GM21717 (cell line): ENCODE results near the gene TCP10L.
"Not testable (repeated sequence)": the region's sequence is repeated elsewhere in the genome, so short reads cannot be mapped to it uniquely, and the experiment has no call there.

ENCODE experiments used
- ATAC-seq: cut with Tn5 transposase; IDR thresholded peaks from one replicate; pipeline ENCODE4 v1.9.1; 2021; ENCODE audit warnings: mild to moderate bottlenecking, moderate library complexity; ENCODE audit not compliant: unreplicated experiment

Gene TCP10L

DNA sequence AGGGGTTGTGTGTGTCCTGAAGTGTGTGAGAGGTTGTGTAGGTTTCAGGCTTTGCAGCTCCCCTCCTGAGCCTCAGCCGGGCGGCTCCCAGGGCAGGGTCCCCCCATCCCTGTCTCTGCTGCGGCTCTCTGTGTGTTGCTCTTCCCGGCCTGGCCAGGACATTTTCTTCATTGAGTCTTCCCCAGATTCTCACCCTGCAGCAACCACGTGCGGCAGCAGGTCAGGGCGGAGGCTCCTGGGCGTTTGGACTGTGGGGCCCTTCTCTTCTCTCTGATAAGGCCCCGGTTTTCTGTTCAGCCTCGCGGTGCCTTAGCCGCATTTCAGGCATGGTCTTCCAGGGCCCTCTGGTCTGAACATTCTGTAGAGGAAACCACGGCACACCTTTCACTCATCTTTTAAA is 1.8 kb upstream of the TCP10L start:
- no peak for ATAC-seq

DNA sequence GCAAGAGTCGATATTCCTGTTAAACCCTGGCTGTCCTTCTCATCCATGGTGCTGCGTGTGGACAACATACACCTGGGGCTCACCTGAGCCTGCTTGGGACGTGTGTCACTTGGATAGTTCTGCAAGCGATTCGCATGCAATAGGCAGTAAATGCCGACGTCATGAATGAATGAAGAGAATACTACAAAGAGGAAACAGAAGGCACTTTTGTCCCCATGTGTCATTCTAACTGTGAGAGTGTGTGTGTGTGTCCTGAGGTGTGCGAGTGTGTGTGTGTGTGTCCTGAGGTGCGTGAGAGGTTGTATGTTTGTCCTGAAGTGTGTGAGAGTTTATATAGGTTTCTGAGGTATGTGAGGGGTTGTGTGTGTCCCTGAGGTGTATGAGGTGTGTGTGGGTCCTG is 647 bp upstream of the TCP10L start:
- no peak for ATAC-seq

DNA sequence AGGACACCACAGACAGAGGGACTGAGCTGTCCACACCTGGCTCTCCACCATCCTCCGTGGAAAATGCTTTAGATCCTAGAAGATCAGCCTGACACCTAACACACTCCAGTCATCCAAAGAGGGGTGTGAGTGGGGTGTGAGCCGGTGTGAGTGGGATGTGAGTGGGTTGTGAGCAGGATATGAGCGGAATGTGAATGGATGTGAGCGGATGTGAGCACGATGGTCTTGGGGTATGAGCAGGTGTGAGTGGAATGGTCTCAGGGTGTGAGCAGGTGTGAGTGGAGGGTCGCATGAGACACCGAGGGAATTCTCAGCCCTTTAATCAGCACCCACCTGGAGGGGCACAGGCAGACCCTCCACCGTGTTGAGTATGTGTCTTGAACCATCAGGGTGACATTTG is 851 bp downstream of the TCP10L start:
- ATAC-seq = no peak

DNA sequence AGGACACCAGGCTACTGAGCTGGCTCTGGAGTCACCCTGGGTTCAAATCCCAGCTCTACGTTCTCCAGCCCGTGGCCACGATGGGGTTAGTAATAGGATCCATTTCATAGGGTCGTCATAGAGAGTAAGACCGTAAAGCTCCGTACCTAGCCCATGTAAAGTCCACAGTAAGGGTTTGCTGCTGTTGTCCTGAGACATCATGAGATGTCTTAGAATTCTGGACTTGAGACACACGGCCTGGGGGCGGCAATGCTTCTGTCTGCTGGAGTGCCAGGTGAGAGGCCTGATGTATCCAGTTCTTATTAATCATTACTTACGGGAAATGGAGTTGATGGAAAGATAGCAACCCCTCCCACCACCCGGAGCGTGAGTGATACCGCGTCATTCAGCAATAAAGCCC is 3.6 kb downstream of the TCP10L start:
- no peak for ATAC-seq

DNA sequence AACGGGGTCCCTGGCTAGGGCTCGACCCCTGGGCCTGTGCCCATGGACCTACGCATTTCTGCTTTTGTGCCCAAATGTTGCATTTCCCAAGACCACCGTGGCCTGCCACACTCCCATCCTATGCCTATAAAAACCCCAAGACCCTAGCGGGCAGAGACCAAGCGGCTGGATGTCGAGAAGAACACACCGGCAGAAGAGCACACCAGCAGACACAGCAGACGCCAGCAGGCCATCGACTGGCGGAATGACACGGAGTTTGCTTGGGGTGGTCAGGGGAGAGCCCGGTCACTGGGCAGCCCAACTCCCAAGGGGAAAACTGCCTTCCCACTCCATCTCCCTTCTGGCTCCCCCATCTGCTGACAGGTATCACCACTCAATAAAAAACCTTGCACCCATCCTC is 4.4 kb downstream of the TCP10L start:
- ATAC-seq = no peak

DNA sequence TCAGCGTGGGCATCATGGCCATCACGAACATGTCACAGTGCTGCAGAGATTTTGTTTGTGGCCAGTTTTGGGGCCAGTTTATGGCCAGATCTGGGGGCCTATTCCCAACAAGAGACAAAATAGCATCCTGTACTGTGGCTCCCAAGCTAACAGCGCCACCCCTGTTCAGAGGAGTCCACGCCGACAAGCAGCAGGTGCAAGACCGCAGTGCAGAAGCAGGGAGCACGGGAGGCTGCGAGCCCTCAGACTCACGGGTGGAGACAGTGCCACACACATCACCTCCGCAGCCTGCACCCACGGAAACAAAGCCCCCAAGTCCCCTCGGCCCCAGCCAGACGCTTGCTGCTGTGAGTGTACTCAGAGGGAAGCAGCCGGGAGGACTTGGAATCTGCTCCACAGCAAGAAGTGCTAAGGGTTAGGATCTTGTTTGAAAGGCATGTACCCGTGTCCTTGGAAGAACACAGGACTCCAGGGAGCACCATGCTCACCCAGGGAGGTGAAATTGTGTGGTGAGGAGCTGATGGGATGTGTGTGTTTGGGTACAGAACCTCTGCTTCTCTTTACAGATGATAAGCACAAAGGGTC is 7.1 kb downstream of the TCP10L start:
- ATAC-seq = no peak

DNA sequence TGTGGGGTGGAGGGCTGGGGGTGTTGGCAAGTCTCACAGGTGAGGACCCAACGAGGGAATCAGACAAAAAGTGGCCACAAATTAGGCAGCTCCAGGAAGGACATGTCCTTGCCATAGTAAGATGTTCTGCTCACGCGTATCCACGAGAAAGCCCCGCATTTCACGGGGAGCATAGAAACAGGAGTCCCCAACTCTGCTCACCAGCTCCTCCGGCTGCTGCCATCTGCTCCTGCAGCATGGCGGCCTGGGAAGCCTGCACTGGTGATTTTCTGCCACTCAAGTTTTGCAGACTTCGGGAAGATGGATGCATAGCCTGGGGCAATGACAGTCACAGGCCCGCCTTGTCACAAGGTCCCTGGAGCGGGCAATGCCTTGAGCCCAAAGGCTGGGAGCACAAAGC is 9.3 kb downstream of the TCP10L start:
- ATAC-seq = no peak

DNA sequence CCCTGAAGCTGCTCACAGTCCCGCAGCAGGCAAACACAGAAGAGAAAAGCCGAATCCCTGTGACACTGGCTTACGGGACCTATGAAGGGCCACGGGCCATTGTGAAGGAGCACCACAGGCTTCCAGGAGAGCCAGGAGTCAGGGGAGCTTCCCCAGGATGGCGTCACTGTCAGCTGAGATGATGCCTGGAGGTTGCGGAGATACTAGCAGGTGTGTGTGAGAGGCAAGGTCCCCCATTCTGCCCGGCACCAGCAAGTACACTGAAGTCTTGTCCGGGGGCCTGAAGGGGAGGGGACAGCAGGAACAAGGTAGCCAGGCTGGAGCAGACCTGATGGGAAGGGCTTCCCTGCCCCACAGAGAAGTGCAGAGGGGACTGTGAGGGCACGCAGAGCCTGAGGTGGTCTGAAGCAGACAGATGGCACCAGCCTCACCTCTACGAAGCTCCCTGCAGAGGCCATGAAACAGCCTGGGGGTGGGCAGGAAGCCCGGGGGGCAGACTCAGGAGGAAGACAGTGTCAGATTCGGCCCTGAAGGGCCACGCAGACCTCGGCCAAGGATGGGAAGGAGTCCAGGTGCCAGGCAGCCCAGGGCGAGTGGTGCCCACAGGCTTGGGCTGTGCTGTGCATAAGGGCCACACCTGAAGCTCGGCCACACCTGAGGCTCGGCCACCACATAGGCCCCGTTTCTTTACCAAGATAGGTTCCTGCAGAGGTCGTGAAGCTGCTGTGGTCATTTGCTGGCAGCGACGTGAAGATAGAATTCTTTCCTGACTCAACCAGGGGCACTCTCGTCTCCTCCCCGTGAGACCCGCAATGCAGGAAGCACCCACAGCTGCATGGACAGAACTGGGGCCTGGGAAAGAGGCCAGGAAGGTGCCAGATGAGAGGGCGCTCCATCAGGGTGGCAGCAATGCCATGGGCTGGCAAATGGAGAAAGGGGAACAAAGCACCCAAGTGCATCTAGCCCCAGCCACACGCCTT is 10.1 kb downstream of the TCP10L start:
- no peak for ATAC-seq

DNA sequence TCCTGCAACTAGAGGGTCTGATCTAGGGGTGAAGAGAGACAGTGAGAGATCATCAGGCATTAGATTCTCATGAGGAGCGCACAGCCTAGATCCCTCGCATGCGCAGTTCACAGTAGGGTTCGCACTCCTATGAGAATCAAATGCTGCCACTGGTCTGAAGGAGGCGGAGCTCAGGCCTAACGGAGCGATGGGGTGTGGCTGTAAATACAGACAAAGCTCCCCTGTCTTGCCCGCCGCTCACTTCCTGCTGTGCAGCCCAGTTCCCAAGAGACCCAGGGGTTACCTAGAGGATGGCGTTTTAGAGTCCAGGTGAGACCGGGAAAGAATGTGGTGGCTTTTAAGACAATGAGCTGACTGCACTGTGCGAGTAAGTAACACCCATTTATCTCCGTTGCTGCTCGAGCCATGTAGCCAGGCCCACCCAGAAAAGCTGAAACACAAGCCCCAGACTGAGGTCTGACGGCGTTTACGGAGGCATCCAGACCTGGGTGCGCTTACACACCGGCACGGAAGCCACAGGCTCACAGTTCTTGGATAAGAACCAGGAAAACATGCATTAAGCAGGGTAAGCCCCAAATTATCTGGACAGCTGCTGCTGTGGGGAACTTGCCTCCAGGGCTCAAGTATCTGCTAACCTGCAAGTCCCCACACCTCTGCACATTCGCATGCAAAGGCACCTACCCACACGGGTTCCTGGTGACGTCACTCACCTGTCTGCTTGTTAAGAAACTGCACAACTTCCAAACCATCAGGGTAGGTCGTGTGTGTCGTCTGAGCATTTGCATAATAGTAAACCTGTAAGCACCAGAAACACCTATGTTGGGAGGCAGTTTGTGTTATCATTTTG is 12.5 kb downstream of the TCP10L start:
- ATAC-seq = no peak

DNA sequence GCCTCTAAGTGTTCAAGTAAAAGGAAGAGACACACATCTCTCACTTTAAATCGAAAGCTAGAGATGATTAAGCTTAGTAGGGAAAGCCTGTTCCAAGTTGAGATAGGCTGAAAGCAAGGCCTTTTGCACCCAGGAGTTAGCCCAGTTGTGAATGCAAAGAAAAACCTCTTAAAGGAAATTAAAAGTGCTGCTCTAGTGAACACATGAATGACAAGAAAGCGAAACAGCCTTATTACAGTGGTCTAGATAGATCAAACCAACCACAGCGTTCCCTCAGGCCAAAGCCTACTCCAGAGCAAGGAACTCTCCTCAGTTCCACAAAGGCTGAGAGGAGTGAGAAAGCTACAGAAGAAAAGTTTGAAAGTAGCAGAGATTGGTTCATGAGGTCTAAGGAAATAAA is 14.9 kb downstream of the TCP10L start:
- ATAC-seq = no peak

DNA sequence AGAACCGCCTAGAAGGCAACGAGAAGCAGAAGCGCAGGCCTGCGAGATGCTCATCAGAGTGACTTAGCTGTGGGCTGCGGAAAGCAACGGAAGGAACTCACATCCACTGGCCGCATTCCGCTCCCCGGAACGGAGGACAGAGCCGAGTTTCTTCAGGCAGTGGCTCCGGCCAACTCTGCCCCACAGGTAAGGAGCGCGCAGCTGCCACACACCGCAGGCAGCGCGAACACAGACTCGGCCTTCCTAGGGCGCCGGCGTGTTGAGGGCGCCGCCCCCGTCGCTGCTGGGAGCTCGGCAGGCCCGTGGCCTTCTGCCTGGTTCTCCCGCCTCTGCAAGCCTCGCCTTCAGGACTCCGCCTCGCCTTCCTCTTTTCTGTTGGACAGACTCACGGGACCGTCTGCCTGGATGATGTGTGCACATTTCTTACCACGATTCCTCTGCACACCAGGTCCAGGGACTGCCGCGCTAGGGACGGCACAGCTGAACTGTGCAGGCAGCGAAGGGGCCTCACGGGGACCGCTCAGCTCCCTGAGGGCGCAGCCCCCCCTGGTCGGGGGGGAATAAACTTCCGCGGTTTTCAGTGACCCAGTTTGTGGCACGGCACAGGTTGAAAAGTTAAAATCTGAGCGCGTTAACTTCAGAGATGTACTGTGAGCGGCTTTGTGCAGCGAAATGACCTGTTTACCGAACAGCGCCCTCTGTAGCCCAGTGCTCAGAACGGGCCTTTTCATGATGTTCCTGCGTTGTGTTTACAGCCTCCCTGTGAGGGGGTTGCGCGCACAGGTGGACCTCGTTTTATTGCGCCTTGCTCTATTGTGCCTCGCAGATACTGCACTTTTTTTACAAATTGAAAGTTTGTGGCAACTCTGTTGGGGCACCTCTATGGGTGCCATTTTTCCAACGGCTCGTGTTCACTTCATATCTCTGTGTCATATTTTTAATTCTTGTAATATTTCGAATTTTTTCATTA is 15.8 kb downstream of the TCP10L start:
- peak; percentile 80 for ATAC-seq

DNA sequence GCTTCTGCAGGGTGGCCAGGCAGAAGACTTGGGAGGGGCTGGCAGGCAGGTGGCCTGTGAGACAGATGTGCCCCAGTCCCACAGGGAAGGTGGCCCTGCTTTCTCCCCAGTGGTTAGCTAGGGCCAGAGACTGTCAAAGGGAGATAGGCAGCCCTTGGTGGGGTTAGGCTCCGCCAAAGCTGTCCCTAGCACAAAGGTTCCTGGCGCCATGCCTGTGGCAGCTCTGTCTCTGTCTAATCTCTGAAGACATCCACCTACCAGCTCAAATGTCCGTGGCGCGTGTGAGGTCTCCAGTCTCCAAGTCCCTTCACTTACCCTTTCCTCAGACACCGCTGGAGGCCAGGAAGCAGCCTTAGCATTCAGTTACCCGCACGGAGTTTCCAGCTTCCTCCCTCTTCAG is 17.7 kb downstream of the TCP10L start:
- ATAC-seq = no peak

DNA sequence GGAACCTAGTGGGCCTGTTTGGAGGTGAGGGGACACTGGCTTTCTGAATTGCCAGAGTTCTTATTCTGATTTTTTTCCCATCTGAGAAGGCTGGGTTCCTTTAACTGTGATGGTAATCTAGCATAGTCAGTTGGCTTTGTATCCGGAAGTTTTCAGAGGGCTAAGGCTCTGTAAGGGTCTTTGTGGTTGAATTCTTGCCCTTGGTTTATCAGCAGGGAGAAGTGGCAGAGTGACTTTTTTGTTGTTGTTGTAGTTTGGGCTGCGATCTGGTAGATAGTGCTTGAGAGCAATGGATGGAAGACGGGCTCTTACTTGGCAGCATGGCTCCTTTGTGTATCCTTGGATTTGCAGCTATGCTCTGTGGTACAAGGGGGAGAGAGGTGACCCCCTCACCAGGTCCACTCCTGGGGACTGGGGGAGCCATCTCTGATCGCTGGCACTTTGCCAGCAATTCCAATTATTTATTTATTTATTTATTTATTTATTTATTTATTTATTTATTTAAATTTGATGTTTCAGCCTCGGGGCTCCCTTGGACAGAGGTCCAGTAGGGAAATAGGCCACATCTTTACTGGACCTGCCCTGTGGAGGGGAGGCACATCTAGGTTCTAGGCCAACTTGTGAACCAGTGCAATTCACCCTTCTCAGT is 18.5 kb downstream of the TCP10L start:
- no peak for ATAC-seq

DNA sequence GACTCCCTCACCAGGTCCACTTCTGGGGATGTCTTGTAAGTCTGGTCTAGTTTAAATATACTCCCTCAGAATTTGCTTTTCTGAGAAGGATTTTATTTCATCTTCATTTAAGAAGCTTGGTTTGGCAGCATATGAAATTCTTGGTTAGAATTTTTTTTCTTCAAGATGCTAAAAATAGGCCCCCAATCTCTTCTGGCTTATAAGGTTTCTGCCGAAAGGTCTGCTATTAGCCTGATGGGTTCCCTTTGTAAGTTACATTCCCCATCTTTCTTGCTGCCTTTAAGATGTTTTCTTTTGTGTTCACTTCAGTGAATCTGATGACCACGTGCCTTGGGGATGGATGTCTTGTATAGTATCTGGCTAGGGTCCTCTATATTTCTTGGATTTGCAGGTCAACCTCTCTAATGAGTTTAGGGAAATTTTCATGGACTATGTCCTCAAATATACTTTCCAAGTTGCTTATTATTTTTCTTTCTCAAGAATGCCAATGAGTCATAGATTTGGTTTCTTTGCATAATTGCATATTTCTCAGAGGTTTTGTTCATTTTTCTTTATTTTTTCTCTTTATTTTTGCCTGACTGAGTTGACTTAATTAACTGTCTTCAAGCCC is 19.4 kb downstream of the TCP10L start:
- ATAC-seq = no peak

DNA sequence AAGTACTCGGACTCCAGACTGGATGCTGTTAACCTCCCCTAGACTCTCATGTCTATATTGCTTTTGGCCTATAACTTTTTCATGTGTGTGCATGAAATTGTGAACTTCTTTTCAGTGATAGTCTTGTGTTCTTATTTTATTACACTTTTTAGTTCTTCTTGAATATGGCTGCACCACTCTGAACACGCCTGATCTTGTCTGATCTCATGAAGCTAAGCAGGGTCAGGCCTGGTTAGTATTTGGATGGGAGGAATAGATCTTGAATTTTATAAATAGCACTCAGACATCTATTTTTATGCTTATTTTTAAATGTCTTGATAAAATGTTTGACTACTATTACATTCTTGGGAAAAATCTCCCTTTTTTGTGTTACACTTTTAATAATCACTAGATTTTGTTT is 22.4 kb downstream of the TCP10L start:
- no peak for ATAC-seq

DNA sequence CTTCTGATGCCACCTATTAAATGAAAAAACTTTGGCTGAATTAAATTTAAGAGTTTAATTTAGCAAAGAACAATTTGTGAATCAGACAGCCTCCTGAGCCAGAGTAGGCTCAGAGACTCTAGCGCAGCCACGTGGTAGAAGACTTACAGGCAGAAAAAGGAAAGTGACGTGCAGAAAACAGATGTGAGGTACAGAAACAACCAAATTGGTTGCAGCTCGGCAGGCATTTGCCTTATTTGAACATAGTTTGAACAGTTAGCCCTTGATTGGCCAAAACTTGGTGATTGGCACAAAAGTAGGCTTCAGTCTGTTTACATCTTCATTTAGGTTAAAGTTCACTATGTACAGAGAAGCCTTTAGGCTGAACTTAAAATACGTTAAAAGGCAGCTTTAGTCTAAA is 22.9 kb downstream of the TCP10L start:
- ATAC-seq = no peak

DNA sequence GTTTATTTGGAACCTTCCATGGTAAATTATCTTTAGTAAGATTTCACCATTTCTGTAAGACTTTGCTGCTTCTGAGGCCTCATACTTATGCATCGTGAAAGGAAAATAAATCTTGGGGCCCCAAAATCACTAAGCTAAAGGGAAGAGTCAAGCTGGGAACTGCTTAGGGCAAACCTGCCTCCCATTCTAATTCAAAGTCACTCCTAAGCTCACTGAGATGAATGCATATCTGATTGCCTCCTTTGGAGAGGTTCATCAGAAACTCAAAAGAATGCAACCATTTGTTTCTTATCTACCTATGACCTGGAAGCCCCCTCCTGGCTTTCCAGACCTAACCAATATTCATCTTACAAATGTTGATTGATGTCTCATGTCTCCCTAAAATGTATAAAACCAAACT is 23.8 kb downstream of the TCP10L start:
- ATAC-seq = not testable (repeated sequence)

DNA sequence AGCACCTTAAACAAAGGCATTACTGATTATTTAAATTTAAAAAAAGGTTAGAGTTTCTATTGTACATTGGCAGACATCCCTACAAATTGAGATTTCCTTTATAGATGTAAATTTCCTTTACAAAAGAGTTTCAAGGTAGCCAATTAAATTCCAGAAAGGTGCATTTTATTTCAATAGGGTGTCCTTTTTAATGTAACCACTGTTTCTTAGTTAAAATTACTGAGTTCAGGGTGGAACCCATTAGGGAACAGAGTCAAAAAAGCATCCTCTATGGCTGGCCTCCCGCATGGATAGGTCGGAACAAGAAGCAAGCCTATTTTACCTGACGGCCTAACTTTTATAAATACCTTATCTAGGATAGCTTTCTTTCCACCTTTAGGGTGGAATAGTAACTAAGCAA is 24.4 kb downstream of the TCP10L start:
- ATAC-seq = no peak

DNA sequence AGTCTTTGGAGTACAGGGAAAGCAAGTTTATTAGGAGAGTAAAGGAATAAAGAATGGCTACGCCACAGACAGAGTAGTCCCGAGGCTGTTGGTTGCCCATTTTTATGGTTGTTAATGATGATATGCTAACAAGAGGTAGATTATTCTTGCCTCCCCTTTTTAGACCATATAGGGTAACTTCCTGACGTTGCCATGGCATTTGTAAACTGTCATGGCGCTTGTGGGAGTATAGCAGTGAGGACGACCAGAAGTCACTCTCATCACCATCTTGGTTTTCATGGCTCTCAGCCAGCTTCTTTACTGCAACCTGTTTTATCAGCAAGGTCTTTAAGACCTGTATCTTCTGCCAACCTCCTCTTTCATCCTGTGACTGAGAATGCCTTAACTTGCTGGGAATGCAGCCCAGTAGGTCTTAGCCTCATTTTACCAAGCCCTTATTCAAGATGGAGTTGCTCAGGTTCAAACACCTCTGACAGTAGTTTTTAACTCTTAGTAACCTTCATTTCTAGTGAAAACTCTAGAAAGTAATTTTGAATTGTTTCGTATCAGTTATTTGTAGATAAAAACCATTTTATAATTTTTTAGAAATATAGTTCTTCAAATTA is 26.2 kb downstream of the TCP10L start:
- no peak for ATAC-seq
